ENCODE data around the gene CDKN2B.

Gene CDKN2B

DNA sequence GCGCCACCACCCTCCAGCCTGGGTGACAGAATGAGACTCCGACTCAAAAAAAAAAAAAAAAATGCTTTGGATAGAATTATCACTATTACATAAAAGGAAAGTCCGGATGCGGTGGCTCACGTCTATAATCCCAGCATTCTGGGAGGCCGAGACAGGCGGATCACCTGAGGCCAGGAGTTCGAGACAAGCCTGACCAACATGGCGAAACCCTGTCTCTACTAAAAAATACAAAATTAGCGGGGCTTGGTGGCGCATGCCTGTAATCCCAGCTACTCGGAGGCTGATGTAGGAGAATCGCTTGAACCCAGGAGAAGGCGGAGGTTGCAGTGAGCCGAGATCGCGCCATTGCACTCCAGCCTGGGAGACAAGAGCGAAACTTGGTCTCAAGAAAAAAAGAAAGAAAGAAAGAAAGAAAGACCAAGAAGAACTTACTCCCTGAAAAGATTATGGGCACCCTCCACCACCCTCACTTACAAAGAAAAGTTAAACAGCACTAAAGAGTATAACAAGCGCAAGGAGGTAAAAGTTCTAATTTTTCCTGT lies 32.7 kb downstream of the CDKN2B start:
- Histone ChIP-seq H3K36me3 (replicated peaks; ENCODE audit: insufficient read depth, low read length) (no peaks in the 10 kb centered on the region), H4K20me1 (ENCODE audit: insufficient read depth, low read length) (no peaks in the 10 kb centered on the region), H2AFZ (ENCODE audit: low read length) (no peak overlapping the region), H3K27me3 (replicated peaks; ENCODE audit: insufficient read depth, low read length) (no peaks in the 10 kb centered on the region), H3K79me2 (ENCODE audit: low read length) (no peaks in the 10 kb centered on the region), H3K9me3 (replicated peaks; ENCODE audit: insufficient read depth, low read length) (no peaks in the 10 kb centered on the region), H3K4me1 (ENCODE audit: low read length) (no peaks in the 10 kb centered on the region), H3K9me2 (replicated peaks; ENCODE audit: insufficient read depth, low read length) (no peaks in the 10 kb centered on the region), H3F3A (ENCODE audit: insufficient read depth, low read length) (no peaks in the 10 kb centered on the region), H3K4me3 (ENCODE audit: low read length) (no peak overlapping the region), H3K9ac (ENCODE audit: low read length) (no peak overlapping the region), H3K27ac (ENCODE audit: low read length) (no peak overlapping the region), H3K4me2 (ENCODE audit: low read depth, low read length) (no peak overlapping the region)
- TF ChIP-seq, protein P1, sequence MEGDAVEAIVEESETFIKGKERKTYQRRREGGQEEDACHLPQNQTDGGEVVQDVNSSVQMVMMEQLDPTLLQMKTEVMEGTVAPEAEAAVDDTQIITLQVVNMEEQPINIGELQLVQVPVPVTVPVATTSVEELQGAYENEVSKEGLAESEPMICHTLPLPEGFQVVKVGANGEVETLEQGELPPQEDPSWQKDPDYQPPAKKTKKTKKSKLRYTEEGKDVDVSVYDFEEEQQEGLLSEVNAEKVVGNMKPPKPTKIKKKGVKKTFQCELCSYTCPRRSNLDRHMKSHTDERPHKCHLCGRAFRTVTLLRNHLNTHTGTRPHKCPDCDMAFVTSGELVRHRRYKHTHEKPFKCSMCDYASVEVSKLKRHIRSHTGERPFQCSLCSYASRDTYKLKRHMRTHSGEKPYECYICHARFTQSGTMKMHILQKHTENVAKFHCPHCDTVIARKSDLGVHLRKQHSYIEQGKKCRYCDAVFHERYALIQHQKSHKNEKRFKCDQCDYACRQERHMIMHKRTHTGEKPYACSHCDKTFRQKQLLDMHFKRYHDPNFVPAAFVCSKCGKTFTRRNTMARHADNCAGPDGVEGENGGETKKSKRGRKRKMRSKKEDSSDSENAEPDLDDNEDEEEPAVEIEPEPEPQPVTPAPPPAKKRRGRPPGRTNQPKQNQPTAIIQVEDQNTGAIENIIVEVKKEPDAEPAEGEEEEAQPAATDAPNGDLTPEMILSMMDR (IDR thresholded peaks at IDR 0.05; ENCODE audit: low read length): no peak
- TF ChIP-seq EZH2 (optimal IDR thresholded peaks at IDR 0.05; ENCODE audit: low read depth, low read length): no peak
- TF ChIP-seq EZH2phosphoT487 (IDR thresholded peaks at IDR 0.05; ENCODE audit: low read length): no peak
- no peak for DNase-seq

DNA sequence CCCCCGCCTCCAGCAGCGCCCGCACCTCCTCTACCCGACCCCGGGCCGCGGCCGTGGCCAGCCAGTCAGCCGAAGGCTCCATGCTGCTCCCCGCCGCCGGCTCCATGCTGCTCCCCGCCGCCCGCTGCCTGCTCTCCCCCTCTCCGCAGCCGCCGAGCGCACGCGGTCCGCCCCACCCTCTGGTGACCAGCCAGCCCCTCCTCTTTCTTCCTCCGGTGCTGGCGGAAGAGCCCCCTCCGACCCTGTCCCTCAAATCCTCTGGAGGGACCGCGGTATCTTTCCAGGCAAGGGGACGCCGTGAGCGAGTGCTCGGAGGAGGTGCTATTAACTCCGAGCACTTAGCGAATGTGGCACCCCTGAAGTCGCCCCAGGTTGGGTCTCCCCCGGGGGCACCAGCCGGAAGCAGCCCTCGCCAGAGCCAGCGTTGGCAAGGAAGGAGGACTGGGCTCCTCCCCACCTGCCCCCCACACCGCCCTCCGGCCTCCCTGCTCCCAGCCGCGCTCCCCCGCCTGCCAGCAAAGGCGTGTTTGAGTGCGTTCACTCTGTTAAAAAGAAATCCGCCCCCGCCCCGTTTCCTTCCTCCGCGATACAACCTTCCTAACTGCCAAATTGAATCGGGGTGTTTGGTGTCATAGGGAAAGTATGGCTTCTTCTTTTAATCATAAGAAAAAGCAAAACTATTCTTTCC lies 34.2 kb downstream of the CDKN2B start:
- H2AFZ ChIP-seq (ENCODE audit: low read length): no peak overlapping the region
- DNase-seq: no peak
- H3K9me3 ChIP-seq (replicated peaks; ENCODE audit: insufficient read depth, low read length): no peaks in the 10 kb centered on the region
- H3K4me3 ChIP-seq (ENCODE audit: low read length): no peak overlapping the region
- no peaks in the 10 kb centered on the region for H3K9me2 ChIP-seq (replicated peaks; ENCODE audit: insufficient read depth, low read length)
- no peaks in the 10 kb centered on the region for H3K36me3 ChIP-seq (replicated peaks; ENCODE audit: insufficient read depth, low read length)
- H3K4me2 ChIP-seq (ENCODE audit: low read depth, low read length): no peak overlapping the region
- H3K27ac ChIP-seq (ENCODE audit: low read length): no peak overlapping the region
- no peaks in the 10 kb centered on the region for H3K4me1 ChIP-seq (ENCODE audit: low read length)
- no peaks in the 10 kb centered on the region for H3K27me3 ChIP-seq (replicated peaks; ENCODE audit: insufficient read depth, low read length)
- no peak overlapping the region for H3K9ac ChIP-seq (ENCODE audit: low read length)
- no peaks in the 10 kb centered on the region for H3K79me2 ChIP-seq (ENCODE audit: low read length)
- H4K20me1 ChIP-seq (ENCODE audit: insufficient read depth, low read length): no peaks in the 10 kb centered on the region
- H3F3A ChIP-seq (ENCODE audit: insufficient read depth, low read length): no peaks in the 10 kb centered on the region
- TF ChIP-seq EZH2 (optimal IDR thresholded peaks at IDR 0.05; ENCODE audit: low read depth, low read length) (no peak), EZH2phosphoT487 (IDR thresholded peaks at IDR 0.05; ENCODE audit: low read length) (no peak)
- TF ChIP-seq, protein P1 (IDR thresholded peaks at IDR 0.05; ENCODE audit: low read length): no peak

DNA sequence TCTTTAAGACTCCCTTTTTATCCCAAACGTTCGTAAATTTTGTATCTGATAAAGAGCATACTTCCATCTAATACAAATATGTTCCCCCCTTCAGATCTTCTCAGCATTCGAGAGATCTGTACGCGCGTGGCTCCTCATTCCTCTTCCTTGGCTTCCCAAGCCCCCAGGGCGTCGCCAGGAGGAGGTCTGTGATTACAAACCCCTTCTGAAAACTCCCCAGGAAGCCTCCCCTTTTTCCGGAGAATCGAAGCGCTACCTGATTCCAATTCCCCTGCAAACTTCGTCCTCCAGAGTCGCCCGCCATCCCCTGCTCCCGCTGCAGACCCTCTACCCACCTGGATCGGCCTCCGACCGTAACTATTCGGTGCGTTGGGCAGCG lies 34.8 kb downstream of the CDKN2B start:
- no peaks in the 10 kb centered on the region for H3K79me2 ChIP-seq (ENCODE audit: low read length)
- H3K27me3 ChIP-seq (replicated peaks; ENCODE audit: insufficient read depth, low read length): no peaks in the 10 kb centered on the region
- no peaks in the 10 kb centered on the region for H3K36me3 ChIP-seq (replicated peaks; ENCODE audit: insufficient read depth, low read length)
- no peaks in the 10 kb centered on the region for H3K9me2 ChIP-seq (replicated peaks; ENCODE audit: insufficient read depth, low read length)
- no peak overlapping the region for H3K4me2 ChIP-seq (ENCODE audit: low read depth, low read length)
- H4K20me1 ChIP-seq (ENCODE audit: insufficient read depth, low read length): no peaks in the 10 kb centered on the region
- H3K9ac ChIP-seq (ENCODE audit: low read length): no peak overlapping the region
- no peaks in the 10 kb centered on the region for H3K9me3 ChIP-seq (replicated peaks; ENCODE audit: insufficient read depth, low read length)
- H2AFZ ChIP-seq (ENCODE audit: low read length): no peak overlapping the region
- H3K4me3 ChIP-seq (ENCODE audit: low read length): no peak overlapping the region
- DNase-seq: no peak
- H3F3A ChIP-seq (ENCODE audit: insufficient read depth, low read length): no peaks in the 10 kb centered on the region
- no peak overlapping the region for H3K27ac ChIP-seq (ENCODE audit: low read length)
- H3K4me1 ChIP-seq (ENCODE audit: low read length): no peaks in the 10 kb centered on the region
- no peak for TF ChIP-seq EZH2phosphoT487 (IDR thresholded peaks at IDR 0.05; ENCODE audit: low read length)
- TF ChIP-seq, protein P1 (IDR thresholded peaks at IDR 0.05; ENCODE audit: low read length): no peak
- no peak for TF ChIP-seq EZH2 (optimal IDR thresholded peaks at IDR 0.05; ENCODE audit: low read depth, low read length)

All from MM.1S (cell line).